SK-N-SH (cell line): ENCODE measurements around the gene PGM2L1. TPM values are rescaled to one million over a fixed set of nuclear protein-coding genes. Genes with fewer than 3 reads are reported as not detected.

ENCODE experiments used
- CTCF ChIA-PET: fragments of 300-600, 350-600 bp; formaldehyde crosslinking; extraction: SDS; loops from one replicate; lab custom pipeline; 2021; lab: Yijun Ruan, JAX
- POLR2A ChIA-PET: fragments of 350-600 bp; sonication (Branson Sonifier 250); formaldehyde crosslinking; extraction: SDS; loops from one replicate; lab custom pipeline; 2020; ENCODE audit warnings: antibody characterized with exemption, inconsistent platforms; lab: Yijun Ruan, JAX
- DNase-seq: peaks from one replicate; pipeline ENCODE4 v3.0.0; 2012
- H2AFZ ChIP-seq: fragments of 200-600 bp; sonication (generic); 2 replicates; pipeline ENCODE4 v1.8.1; 2016; ENCODE audit warnings: antibody characterized with exemption, mild to moderate bottlenecking, low read depth
- H3F3A ChIP-seq: fragments of 200-600 bp; sonication (generic); replicated peaks from 2 replicates; pipeline ENCODE3; 2016; ENCODE audit warnings: antibody characterized with exemption, mild to moderate bottlenecking; ENCODE audit not compliant: insufficient read depth
- H3K27ac ChIP-seq, 2 experiments: fragments of 200-500 bp in 1 of 2; fragments of 200-600 bp in 1 of 2; sonication (Bioruptor generic) in 1 of 2; sonication (generic), shearing (Covaris generic) in 1 of 2; 2 replicates each; pipeline versions ENCODE4 v1.5.1 to v1.6.1; 2014 to 2016; ENCODE audit warnings: low read depth in 2 of 2, inconsistent platforms in 1 of 2, low read length in 1 of 2, mild to moderate bottlenecking in 1 of 2, mixed read lengths in 1 of 2
- H3K27me3 ChIP-seq: fragments of 200-600 bp; sonication (generic), shearing (Covaris generic); 2 replicates; pipeline ENCODE4 v1.6.1; 2016; ENCODE audit warnings: mixed run types; ENCODE audit not compliant: insufficient read depth
- H3K36me3 ChIP-seq, 2 experiments: fragments of 200-500 bp in 1 of 2; fragments of 200-600 bp in 1 of 2; sonication (Bioruptor generic) in 1 of 2; sonication (generic) in 1 of 2; replicated peaks in 1 of 2; 2 replicates each; pipeline versions ENCODE3 to v1.5.1; 2014 to 2016; ENCODE audit warnings: low read length in 1 of 2, mild to moderate bottlenecking in 1 of 2; ENCODE audit not compliant: insufficient read depth in 2 of 2, control insufficient read depth in 1 of 2
- H3K4me1 ChIP-seq, 2 experiments: fragments of 200-500 bp in 1 of 2; fragments of 200-600 bp in 1 of 2; sonication (Bioruptor generic) in 1 of 2; sonication (generic), shearing (Covaris generic) in 1 of 2; 2 replicates each; pipeline versions ENCODE4 v1.5.1 to v1.6.1; 2014 to 2016; ENCODE audit warnings: low read depth in 1 of 2, low read length in 1 of 2, mixed run types in 1 of 2; ENCODE audit not compliant: insufficient read depth in 2 of 2, control insufficient read depth in 1 of 2
- H3K4me2 ChIP-seq: fragments of 200-600 bp; sonication (generic), shearing (Covaris generic); 2 replicates; pipeline ENCODE4 v1.6.1; 2017; ENCODE audit warnings: mixed run types
- H3K4me3 ChIP-seq, 2 experiments: fragments of 200-500 bp in 1 of 2; fragments of 200-600 bp in 1 of 2; sonication (Bioruptor generic) in 1 of 2; sonication (generic), shearing (Covaris generic) in 1 of 2; 2 replicates each; pipeline versions ENCODE4 v1.5.1 to v1.8.1; 2014 to 2016; ENCODE audit warnings: low read depth in 2 of 2, inconsistent platforms in 1 of 2, low read length in 1 of 2, mild to moderate bottlenecking in 1 of 2, mixed read lengths in 1 of 2, moderate library complexity in 1 of 2
- H3K79me2 ChIP-seq: fragments of 200-600 bp; sonication (generic); 2 replicates; pipeline ENCODE4 v1.8.1; 2017; ENCODE audit warnings: mild to moderate bottlenecking; ENCODE audit not compliant: insufficient read depth
- H3K9ac ChIP-seq: fragments of 200-600 bp; sonication (generic); 2 replicates; pipeline ENCODE4 v1.6.1; 2017; ENCODE audit warnings: mixed run types
- H3K9me2 ChIP-seq: fragments of 200-600 bp; sonication (generic); 2 replicates; pipeline ENCODE4 v1.6.1; 2017; ENCODE audit warnings: mixed run types
- H3K9me3 ChIP-seq: fragments of 200-600 bp; sonication (generic); 2 replicates; pipeline ENCODE4 v1.6.1; 2017; ENCODE audit warnings: mixed run types, mild to moderate bottlenecking, moderate library complexity
- H4K20me1 ChIP-seq: fragments of 200-600 bp; sonication (generic); 2 replicates; pipeline ENCODE4 v1.6.1; 2017; ENCODE audit warnings: mild to moderate bottlenecking, mixed run types; ENCODE audit not compliant: insufficient read depth
- EZH2phosphoT487 ChIP-seq: fragments of 200-600 bp; sonication (generic); IDR thresholded peaks from 2 replicates; pipeline ENCODE4 v1.6.1; 2017; ENCODE audit warnings: low read depth, mixed run types, mild to moderate bottlenecking, antibody characterized with exemption, moderate library complexity, borderline replicate concordance
- FOSL2 ChIP-seq: IDR thresholded peaks from 2 replicates; pipeline ENCODE4 v1.4.0; 2012; ENCODE audit warnings: low read depth, mild to moderate bottlenecking, moderate library complexity, borderline replicate concordance
- FOXJ3 ChIP-seq: sonication (generic); formaldehyde crosslinking; IDR thresholded peaks from 2 replicates; pipeline ENCODE4 v1.5.1; 2020; ENCODE audit warnings: mild to moderate bottlenecking, missing genetic modification reagents
- FOXM1 ChIP-seq: IDR thresholded peaks from 2 replicates; pipeline ENCODE4 v1.4.0; 2012; ENCODE audit warnings: low read depth, mild to moderate bottlenecking
- GABPA ChIP-seq: IDR thresholded peaks from 2 replicates; pipeline ENCODE4 v1.4.0; 2012; ENCODE audit warnings: low read depth, mild to moderate bottlenecking
- GATA2 ChIP-seq: sonication (generic); formaldehyde crosslinking; IDR thresholded peaks from 2 replicates; pipeline ENCODE4 v1.5.0; 2020; ENCODE audit warnings: mild to moderate bottlenecking, missing genetic modification reagents
- JUND ChIP-seq: IDR thresholded peaks from 2 replicates; pipeline ENCODE4 v1.4.0; 2012
- MXI1 ChIP-seq: IDR thresholded peaks from 2 replicates; pipeline ENCODE4 v1.6.1; 2012; ENCODE audit warnings: mild to moderate bottlenecking, low read depth, low read length, improper control_type of control experiment
- NFIC ChIP-seq: IDR thresholded peaks from 2 replicates; pipeline ENCODE4 v1.4.0; 2012; ENCODE audit warnings: borderline replicate concordance
- NRF1 ChIP-seq: IDR thresholded peaks from 2 replicates; pipeline ENCODE4 v1.6.1; 2012; ENCODE audit warnings: low read depth, mild to moderate bottlenecking, low read length
- RAD21 ChIP-seq: IDR thresholded peaks from 2 replicates; pipeline ENCODE4 v1.6.1; 2012; ENCODE audit warnings: mild to moderate bottlenecking, low read length
- REST ChIP-seq: IDR thresholded peaks from 2 replicates; pipeline ENCODE4 v1.6.1; 2012; ENCODE audit warnings: mild to moderate bottlenecking, low read depth, low read length, moderate library complexity
- RFX5 ChIP-seq: IDR thresholded peaks from 2 replicates; pipeline ENCODE4 v1.6.1; 2012; ENCODE audit warnings: mild to moderate bottlenecking, improper control_type of control experiment, low read length
- RXRA ChIP-seq: IDR thresholded peaks from 2 replicates; pipeline ENCODE4 v1.4.0; 2012; ENCODE audit warnings: low read depth, mild to moderate bottlenecking, borderline replicate concordance
- SIN3A ChIP-seq: IDR thresholded peaks from 2 replicates; pipeline ENCODE4 v1.6.1; 2012; ENCODE audit warnings: low read depth, mild to moderate bottlenecking, low read length, moderate library complexity, borderline replicate concordance
- SMC3 ChIP-seq: IDR thresholded peaks from 2 replicates; pipeline ENCODE4 v1.6.1; 2012; ENCODE audit warnings: low read depth, low read length, improper control_type of control experiment
- TCF12 ChIP-seq: IDR thresholded peaks from 2 replicates; pipeline ENCODE4 v1.4.0; 2012
- USF1 ChIP-seq: IDR thresholded peaks from 2 replicates; pipeline ENCODE4 v1.4.0; 2012; ENCODE audit warnings: low read depth, borderline replicate concordance
- YY1 ChIP-seq: IDR thresholded peaks from 2 replicates; pipeline ENCODE4 v1.4.0; 2012; ENCODE audit warnings: low read depth, mild to moderate bottlenecking
- WGBS: methylation state at CpG from one replicate; pipeline ENCODE4 v1.1.6; 2017; ENCODE audit warnings: low lambda C conversion rate; 5-methylcytosine and 5-hydroxymethylcytosine counted together
- polyA plus RNA-seq, 3 experiments: library from polyadenylated mRNA; depleted of rRNA; stranded (reverse); fragments of >200 nt; gene quantifications; 2 replicates each; pipeline ENCODE4 v1.2.3, GENCODE V29; 2012
- TF ChIP-seq, protein P1 (sequence below): fragments of 200-600 bp; sonication (generic); IDR thresholded peaks from 2 replicates; pipeline ENCODE4 v1.6.1; 2017; ENCODE audit warnings: antibody characterized with exemption, mild to moderate bottlenecking, moderate library complexity
- TF ChIP-seq, protein P2 (sequence below): IDR thresholded peaks from 2 replicates; pipeline ENCODE4 v1.4.0; 2012; ENCODE audit warnings: low read depth
- TF ChIP-seq, protein P3 (sequence below): fragments of 150-350 bp; IDR thresholded peaks from 2 replicates; pipeline ENCODE4 v1.6.1; 2017; ENCODE audit warnings: antibody characterized with exemption, low read length, low read depth, borderline replicate concordance

PGM2L1 gene
- polyA plus RNA-seq, 1 of the 3 experiments (the other 2 are of a cell fraction) = 0.90 TPM

- TF ChIP-seq TCF12 (peak; percentile 84), GABPA (no peak), FOSL2 (peak; percentile 99), EZH2phosphoT487 (no peak), YY1 (peak; percentile 61; the same call in 1 of the 2 replicates), JUND (peak; percentile 95), FOXJ3 (no peak), FOXM1 (no peak), NRF1 (no peak), NFIC (peak; percentile 96), RXRA (peak; percentile 63; the same call in 1 of the 2 replicates), SMC3 (no peak)
- TF ChIP-seq, protein P1, sequence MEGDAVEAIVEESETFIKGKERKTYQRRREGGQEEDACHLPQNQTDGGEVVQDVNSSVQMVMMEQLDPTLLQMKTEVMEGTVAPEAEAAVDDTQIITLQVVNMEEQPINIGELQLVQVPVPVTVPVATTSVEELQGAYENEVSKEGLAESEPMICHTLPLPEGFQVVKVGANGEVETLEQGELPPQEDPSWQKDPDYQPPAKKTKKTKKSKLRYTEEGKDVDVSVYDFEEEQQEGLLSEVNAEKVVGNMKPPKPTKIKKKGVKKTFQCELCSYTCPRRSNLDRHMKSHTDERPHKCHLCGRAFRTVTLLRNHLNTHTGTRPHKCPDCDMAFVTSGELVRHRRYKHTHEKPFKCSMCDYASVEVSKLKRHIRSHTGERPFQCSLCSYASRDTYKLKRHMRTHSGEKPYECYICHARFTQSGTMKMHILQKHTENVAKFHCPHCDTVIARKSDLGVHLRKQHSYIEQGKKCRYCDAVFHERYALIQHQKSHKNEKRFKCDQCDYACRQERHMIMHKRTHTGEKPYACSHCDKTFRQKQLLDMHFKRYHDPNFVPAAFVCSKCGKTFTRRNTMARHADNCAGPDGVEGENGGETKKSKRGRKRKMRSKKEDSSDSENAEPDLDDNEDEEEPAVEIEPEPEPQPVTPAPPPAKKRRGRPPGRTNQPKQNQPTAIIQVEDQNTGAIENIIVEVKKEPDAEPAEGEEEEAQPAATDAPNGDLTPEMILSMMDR = no peak
- TF ChIP-seq, protein P2, sequence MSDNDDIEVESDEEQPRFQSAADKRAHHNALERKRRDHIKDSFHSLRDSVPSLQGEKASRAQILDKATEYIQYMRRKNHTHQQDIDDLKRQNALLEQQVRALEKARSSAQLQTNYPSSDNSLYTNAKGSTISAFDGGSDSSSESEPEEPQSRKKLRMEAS = peak; percentile 67; the same call in 1 of the 2 replicates
- TF ChIP-seq, protein P3, sequence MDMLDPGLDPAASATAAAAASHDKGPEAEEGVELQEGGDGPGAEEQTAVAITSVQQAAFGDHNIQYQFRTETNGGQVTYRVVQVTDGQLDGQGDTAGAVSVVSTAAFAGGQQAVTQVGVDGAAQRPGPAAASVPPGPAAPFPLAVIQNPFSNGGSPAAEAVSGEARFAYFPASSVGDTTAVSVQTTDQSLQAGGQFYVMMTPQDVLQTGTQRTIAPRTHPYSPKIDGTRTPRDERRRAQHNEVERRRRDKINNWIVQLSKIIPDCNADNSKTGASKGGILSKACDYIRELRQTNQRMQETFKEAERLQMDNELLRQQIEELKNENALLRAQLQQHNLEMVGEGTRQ = no peak
These were observed 79.0 kb downstream of the PGM2L1 start (continued) for GRCh38 chr11:74319139-74319816.

GRCh38 chr11:74318241-74318932 lies 79.8 kb downstream of the PGM2L1 start:
- TF ChIP-seq RFX5 = no peak
- no peak for TF ChIP-seq GATA2 (CRISPR knock-in tag)
- TF ChIP-seq RXRA = no peak
- TF ChIP-seq JUND = no peak
- no peak for TF ChIP-seq MXI1
- no peak for TF ChIP-seq FOXJ3
- TF ChIP-seq SIN3A = no peak
- TF ChIP-seq GABPA = no peak
- TF ChIP-seq FOXM1 = no peak
- TF ChIP-seq RAD21 = no peak
- no peak for TF ChIP-seq YY1
- no peak for TF ChIP-seq REST
- no peak; the same call in 1 of the 2 replicates for TF ChIP-seq TCF12
- no peak for TF ChIP-seq NFIC
- no peak for TF ChIP-seq USF1

More at GRCh38 chr11:74318241-74318932, 79.8 kb downstream of the PGM2L1 start:
- H3K36me3 ChIP-seq = no peaks in the 10 kb centered on the region
- H3K4me2 ChIP-seq = peak overlapping the region; percentile 45
- CTCF ChIA-PET = interaction anchor here (0.7 to 3.4 kb wide), 2 partner anchors 19 to 63 kb away, joined by 3 to 18 read pairs; no protein-coding TSS in a partner anchor
- H3K9ac ChIP-seq = peak overlapping the region; percentile 81; the same call in 1 of the 2 replicates
- no peaks in the 10 kb centered on the region for H3K79me2 ChIP-seq
- H3K27ac ChIP-seq = peak overlapping the region; percentile 51 to 99; a peak in 3 of 4 replicates
- H3K4me1 ChIP-seq = peaks cover 0 to 20% of the 10 kb centered on the region in 2 experiments; a peak in 2 of 4 replicates
- H3K4me3 ChIP-seq = no peak overlapping the region; a peak in 1 of 4 replicates
- no peaks in the 10 kb centered on the region for H4K20me1 ChIP-seq
- H3K9me2 ChIP-seq = no peaks in the 10 kb centered on the region
- H2AFZ ChIP-seq = peak overlapping the region; percentile 56
- WGBS = 83% methylated on average over 1 of the region's 1 CpG
- H3F3A ChIP-seq = peaks cover 63% of the 10 kb centered on the region
- DNase-seq = no peak
- POLR2A ChIA-PET = no interaction called here
- no peaks in the 10 kb centered on the region for H3K27me3 ChIP-seq
- peaks cover 14% of the 10 kb centered on the region for H3K9me3 ChIP-seq
